ENCODE measurements around the gene TNFSF13. TPM values are rescaled to one million over a fixed set of nuclear protein-coding genes. Genes with fewer than 3 reads are reported as not detected.

The TNFSF13 gene
- total and polyA plus RNA-seq, 11 donors, result 3.7 to 43.0 (median 6.5) TPM

DNA sequence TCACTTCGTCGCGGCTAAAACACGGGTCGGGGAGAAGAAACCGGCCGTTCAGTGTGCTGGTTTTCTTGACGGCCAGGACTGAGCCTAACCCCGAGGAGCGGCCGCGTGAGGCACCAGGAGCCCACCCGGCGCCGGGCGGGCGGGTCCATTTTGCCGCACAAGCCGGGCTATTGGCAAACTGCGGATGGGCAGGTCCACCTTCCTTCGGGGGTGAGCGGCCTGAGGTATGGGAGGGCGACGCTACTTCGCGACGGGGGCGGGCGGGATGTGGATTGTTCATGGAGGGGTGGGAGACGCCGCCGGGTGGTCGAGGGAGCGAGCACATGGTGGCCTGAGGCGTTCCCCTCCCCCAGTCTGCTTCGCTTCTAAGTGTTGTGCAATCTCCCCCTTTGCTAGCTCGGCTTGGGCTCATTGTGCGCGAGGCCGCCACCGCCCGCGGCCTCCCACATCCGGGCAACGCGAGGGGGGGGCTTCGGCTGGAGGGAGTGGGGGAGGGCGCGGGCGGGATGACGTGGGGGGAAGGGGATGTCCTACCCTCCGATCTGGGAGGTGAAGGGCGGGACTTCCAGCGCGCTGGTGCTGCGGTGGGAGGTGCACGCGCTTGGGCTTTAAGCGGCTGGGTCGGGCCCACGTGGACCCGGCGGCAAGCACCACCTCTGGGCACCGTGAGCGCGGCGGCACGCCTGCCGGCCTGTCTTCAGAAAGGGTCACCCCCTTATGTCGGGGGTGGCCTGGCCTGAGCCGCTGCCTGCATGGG lies 15.0 kb downstream of the TNFSF13 start:
- Histone ChIP-seq H3K9me3 (no peaks in the 10 kb centered on the region), H3K4me3 (peak overlapping the region; percentile 77 to 100 (median 100)), H3K27me3 (no peaks in the 10 kb centered on the region), H3K27ac (peak overlapping the region; percentile 80 to 100 (median 98)), H3K4me1 (peaks cover 4 to 58% (median 32%) of the 10 kb centered on the region in 12 donors), H3K36me3 (peaks cover 8 to 78% (median 75%) of the 10 kb centered on the region in 9 donors)
- 0 to 1% (median 0%) methylated on average over 35 to 71 of the region's 71 CpGs for WGBS, 4 donors
- ATAC-seq (peak; percentile 53 to 79 (median 75)), DNase-seq (peak; percentile 92 to 95 (median 94))
- peak in 1 of 2 donors; percentile 35 for TF ChIP-seq POLR2A (IDR thresholded peaks at IDR 0.05)
- TF ChIP-seq, protein P1, sequence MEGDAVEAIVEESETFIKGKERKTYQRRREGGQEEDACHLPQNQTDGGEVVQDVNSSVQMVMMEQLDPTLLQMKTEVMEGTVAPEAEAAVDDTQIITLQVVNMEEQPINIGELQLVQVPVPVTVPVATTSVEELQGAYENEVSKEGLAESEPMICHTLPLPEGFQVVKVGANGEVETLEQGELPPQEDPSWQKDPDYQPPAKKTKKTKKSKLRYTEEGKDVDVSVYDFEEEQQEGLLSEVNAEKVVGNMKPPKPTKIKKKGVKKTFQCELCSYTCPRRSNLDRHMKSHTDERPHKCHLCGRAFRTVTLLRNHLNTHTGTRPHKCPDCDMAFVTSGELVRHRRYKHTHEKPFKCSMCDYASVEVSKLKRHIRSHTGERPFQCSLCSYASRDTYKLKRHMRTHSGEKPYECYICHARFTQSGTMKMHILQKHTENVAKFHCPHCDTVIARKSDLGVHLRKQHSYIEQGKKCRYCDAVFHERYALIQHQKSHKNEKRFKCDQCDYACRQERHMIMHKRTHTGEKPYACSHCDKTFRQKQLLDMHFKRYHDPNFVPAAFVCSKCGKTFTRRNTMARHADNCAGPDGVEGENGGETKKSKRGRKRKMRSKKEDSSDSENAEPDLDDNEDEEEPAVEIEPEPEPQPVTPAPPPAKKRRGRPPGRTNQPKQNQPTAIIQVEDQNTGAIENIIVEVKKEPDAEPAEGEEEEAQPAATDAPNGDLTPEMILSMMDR (IDR thresholded peaks at IDR 0.05), result no peak
- intact Hi-C loops (cut with DNase I), result loop anchor here in 5 of 10 donors (5.0 to 10.0 kb wide), 6 partner anchors 114 to 339 kb away; partner anchors contain the start of genes TP53 (in 2 of the 5), WRAP53 (in 2 of the 5), CTDNEP1 (in 1 of the 5) and DVL2 (in 1 of the 5)

DNA sequence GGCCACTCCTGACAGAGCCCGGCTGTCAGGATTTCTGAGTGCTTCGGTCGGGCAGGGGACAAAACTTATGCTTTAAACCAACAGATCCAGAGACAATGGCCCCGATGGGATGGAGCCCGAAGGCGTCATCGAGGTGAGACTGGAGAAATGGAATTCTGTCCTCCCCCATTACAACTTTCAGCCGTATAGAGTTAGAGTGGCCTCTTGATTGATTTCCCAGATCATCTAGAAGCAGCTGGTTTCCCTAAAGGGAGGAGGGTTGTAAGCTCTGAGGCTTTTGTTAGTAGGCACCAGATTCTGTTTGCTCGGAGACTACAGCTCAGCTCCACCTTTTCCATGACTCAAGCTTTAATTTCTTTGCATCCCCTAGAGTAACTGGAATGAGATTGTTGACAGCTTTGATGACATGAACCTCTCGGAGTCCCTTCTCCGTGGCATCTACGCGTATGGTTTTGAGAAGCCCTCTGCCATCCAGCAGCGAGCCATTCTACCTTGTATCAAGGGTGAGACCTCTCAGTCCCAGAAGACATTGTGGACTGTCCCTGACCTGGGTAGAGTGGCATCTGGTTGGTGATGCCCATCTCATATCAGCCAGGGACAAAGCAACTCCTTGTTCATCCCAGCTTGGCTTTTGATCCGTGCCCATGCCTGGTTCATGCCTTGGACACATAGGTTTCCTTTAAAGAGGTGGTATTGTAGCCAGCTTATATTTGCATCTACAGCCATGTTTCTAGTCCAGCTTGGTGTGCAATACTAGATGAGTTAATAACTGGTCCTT lies 15.8 kb downstream of the TNFSF13 start:
- TF ChIP-seq, protein P1 (IDR thresholded peaks at IDR 0.05), result no peak
- TF ChIP-seq POLR2A (IDR thresholded peaks at IDR 0.05), result no peak
- peaks cover 9 to 67% (median 37%) of the 10 kb centered on the region in 12 donors for H3K4me1 ChIP-seq
- intact Hi-C loops (cut with DNase I), result loop anchor here in 5 of 10 donors (5.0 to 10.0 kb wide), 6 partner anchors 113 to 340 kb away; partner anchors contain the start of genes TP53 (in 2 of the 5), WRAP53 (in 2 of the 5), CTDNEP1 (in 1 of the 5) and DVL2 (in 1 of the 5)

GRCh38 chr17:7575481-7575883 lies 16.9 kb downstream of the TNFSF13 start:
- peaks cover 8 to 72% (median 64%) of the 10 kb centered on the region in 9 donors for H3K36me3 ChIP-seq
- H3K4me1 ChIP-seq, result peaks cover 9 to 76% (median 42%) of the 10 kb centered on the region in 12 donors
- H3K9me3 ChIP-seq, result no peaks in the 10 kb centered on the region
- WGBS, 4 donors, result 50 to 100% (median 76%) methylated on average over 1 of the region's 1 CpG
- DNase-seq, result no peak
- TF ChIP-seq, protein P1 (IDR thresholded peaks at IDR 0.05), result no peak
- TF ChIP-seq POLR2A (IDR thresholded peaks at IDR 0.05), result no peak
- peak overlapping the region in 3 of 12 donors; percentile 29 to 98 (median 34) for H3K27ac ChIP-seq
- ATAC-seq, result no peak
- peak overlapping the region in 2 of 12 donors; percentile 7 to 92 for H3K4me3 ChIP-seq
- intact Hi-C loops (cut with DNase I), result loop anchor here in 4 of 10 donors (10.0 kb wide), 4 partner anchors 221 to 341 kb away; partner anchors contain the start of genes CTDNEP1 (in 1 of the 4), DVL2 (in 1 of the 4), ELP5 (in 1 of the 4) and GABARAP (in 1 of the 4)
- no peaks in the 10 kb centered on the region for H3K27me3 ChIP-seq

More for the DNA sequence above, 15.8 kb downstream of the TNFSF13 start:
- Histone ChIP-seq H3K9me3 (no peaks in the 10 kb centered on the region), H3K27ac (peak overlapping the region in 11 of 12 donors; percentile 80 to 100 (median 98)), H3K36me3 (peaks cover 8 to 77% (median 75%) of the 10 kb centered on the region in 9 donors), H3K4me3 (peak overlapping the region; percentile 77 to 100 (median 100)), H3K27me3 (no peaks in the 10 kb centered on the region)
- DNase-seq, result no peak
- 18 to 33% (median 23%) methylated on average over 10 to 15 of the region's 15 CpGs for WGBS, 4 donors
- ATAC-seq, result no peak

Measured in heart left ventricle (tissue), 16 donors.